Endothelial cell of umbilical vein (primary cell): ENCODE measurements around the gene JAKMIP3.

ENCODE experiments used
- CTCF ChIP-seq, 2 donors: IDR thresholded peaks; 1 replicate in 1 of 2; 2 replicates in 1 of 2; pipeline ENCODE4 v1.5.1; 2011; ENCODE audit warnings: low read length in 2 of 2, mild to moderate bottlenecking in 2 of 2, moderate library complexity in 2 of 2, control low read depth in 1 of 2, inconsistent platforms in 1 of 2, low read depth in 1 of 2; ENCODE audit not compliant: insufficient read depth in 1 of 2; ENCODE audit errors: extremely low read depth in 1 of 2
- EZH2 ChIP-seq: IDR thresholded peaks from 2 replicates; pipeline ENCODE4 v1.6.1; 2012; ENCODE audit warnings: borderline replicate concordance, low read depth, mild to moderate bottlenecking, moderate library complexity, low read length, inconsistent platforms; ENCODE audit not compliant: severe bottlenecking
- FOS ChIP-seq: IDR thresholded peaks from 2 replicates; pipeline ENCODE4 v1.6.1; 2011; ENCODE audit warnings: mild to moderate bottlenecking, low read length, moderate library complexity, borderline replicate concordance; ENCODE audit not compliant: insufficient read depth
- GATA2 ChIP-seq: IDR thresholded peaks from 2 replicates; pipeline ENCODE4 v1.7.0; 2011; ENCODE audit warnings: low read depth, mild to moderate bottlenecking, moderate library complexity, mixed read lengths, low read length; ENCODE audit not compliant: insufficient read length, insufficient read depth
- JUN ChIP-seq: IDR thresholded peaks from 2 replicates; pipeline ENCODE4 v1.6.1; 2011; ENCODE audit warnings: borderline replicate concordance, low read depth; ENCODE audit not compliant: insufficient read length, insufficient read depth
- MAX ChIP-seq: IDR thresholded peaks from 2 replicates; pipeline ENCODE4 v1.6.1; 2011; ENCODE audit not compliant: insufficient read depth, insufficient read length
- MYC ChIP-seq: IDR thresholded peaks from one replicate; pipeline ENCODE4 v1.6.1; 2011; ENCODE audit warnings: mild to moderate bottlenecking, low read depth, low read length
- POLR2A ChIP-seq: IDR thresholded peaks from 2 replicates; pipeline ENCODE4 v1.6.1; 2012; ENCODE audit warnings: low read depth, mild to moderate bottlenecking, control low read depth, low read length
- POLR2AphosphoS5 ChIP-seq: IDR thresholded peaks from 2 replicates; pipeline ENCODE4 v1.6.1; 2012; ENCODE audit warnings: low read depth, mild to moderate bottlenecking, control low read depth, low read length, moderate library complexity; ENCODE audit not compliant: insufficient read depth

DNA sequence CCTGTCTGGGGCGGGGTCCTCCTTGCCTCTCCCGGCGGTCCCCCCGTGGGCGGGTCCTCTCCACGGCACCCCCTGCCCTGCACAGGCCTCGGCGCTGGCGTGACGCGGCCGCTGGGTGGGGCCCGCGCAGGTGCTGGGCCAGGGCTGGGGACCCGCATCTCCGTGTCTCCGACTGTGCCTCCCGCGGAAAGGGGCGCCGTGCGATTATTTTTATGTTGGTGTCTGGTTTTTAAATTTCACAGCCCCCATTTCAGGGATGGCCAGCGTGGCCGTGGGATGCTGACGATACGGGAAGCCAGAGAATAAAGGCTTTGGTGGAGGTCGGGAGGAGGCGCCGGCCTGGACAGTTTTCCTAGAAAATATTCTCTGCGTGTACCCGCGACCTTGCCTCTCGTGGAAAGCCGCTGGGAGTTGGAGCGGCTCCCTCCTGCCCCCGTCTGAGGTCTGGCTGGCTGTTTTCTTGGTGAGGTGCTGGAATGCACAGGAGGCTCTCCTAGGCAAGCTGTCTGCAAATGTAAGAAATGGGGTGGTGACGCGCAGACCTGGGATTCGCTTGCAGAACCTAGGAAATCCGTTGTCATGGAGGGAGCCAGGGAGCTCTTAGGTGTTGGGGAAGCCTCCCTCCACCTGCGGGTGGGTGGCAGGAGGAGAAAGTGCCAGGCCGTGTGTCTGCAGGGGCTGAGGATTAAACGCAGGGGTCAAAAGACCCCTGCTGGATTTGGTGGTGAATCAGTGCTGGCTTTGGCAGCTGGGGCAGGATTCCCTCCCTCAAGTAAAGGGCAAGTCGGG, 28.7 kb upstream of the JAKMIP3 start:
- TF ChIP-seq CTCF (IDR thresholded peaks at IDR 0.05; ENCODE audit: extremely low read depth in 1 of 2, insufficient read depth in 1 of 2, low read depth in 1 of 2, low read length in 2 of 2) (no peak), POLR2AphosphoS5 (no peak), EZH2 (peak; percentile 70), POLR2A (no peak), MAX (no peak), JUN (no peak), MYC (no peak), FOS (no peak), GATA2 (no peak)
